NCI-H1694 (cell line): ENCODE measurements around the gene LRGUK.
"Not testable (repeated sequence)": the region's sequence is repeated elsewhere in the genome, so short reads cannot be mapped to it uniquely, and the experiment has no call there.

Source experiments
- DNase-seq: peaks from one replicate; lab custom pipeline; 2025; lab: John Stamatoyannopoulos, UW

LRGUK gene, protein sequence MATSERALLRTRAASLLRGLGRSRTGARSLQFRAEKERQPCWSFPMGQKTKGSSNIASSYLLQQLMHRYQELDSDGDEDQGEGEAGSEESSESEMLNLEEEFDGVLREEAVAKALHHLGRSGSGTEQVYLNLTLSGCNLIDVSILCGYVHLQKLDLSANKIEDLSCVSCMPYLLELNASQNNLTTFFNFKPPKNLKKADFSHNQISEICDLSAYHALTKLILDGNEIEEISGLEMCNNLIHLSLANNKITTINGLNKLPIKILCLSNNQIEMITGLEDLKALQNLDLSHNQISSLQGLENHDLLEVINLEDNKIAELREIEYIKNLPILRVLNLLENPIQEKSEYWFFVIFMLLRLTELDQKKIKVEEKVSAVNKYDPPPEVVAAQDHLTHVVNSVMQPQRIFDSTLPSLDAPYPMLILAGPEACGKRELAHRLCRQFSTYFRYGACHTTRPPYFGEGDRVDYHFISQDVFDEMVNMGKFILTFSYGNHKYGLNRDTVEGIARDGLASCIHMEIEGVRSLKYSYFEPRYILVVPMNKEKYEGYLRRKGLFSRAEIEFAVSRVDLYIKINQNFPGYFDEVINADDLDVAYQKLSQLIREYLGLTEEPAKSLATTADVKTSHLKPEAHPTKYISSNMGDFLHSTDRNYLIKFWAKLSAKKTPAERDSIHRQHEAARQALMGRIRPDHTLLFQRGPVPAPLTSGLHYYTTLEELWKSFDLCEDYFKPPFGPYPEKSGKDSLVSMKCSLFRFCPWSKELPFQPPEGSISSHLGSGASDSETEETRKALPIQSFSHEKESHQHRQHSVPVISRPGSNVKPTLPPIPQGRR

DNA sequence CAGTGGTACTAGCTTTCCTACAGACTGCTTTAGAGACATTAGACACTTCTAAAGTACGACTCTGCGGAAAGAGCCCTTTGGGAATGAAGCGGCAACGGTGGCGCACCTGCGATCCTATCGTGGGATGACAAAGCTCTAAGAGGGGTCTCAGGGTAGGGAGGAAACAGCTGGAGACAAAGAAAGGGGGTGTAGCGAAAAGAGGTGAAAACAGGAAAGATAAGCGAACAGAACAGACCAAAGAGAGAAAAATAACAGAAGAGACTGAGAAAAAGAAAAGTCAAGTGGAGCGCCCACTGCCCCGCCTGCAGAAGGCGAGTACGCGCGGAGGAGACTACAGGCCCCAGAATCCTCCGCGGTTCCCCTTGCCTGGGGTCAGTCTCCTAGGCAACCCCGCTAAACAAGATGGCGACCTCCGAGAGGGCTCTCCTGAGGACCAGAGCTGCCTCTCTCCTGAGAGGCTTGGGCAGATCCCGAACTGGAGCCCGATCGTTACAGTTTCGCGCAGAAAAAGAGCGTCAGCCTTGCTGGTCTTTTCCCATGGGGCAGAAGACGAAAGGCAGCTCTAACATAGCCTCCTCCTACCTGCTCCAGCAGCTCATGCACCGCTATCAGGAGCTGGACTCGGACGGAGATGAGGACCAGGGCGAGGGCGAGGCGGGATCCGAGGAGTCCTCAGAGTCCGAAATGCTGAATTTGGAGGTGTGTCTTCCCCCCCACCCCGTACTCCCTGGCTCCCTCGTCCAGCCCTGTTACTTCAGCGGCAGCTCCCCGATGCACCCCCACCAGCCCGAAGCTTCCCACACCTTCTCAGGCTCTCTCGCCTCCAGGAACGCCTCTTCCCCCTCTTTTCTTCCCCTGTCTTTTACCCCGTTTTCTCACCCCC is at the start of gene LRGUK:
Gene LRGUK, plus strand, starts transcription at position 375 of the 883 bp plus-strand sequence. Its CDS starts 28 bp downstream, at position 403.
- DNase-seq: peak; percentile 57

- DNase-seq: not testable (repeated sequence)
Observed at GRCh38 chr7:134077560-134077959, 49.6 kb upstream of the LRGUK start.

DNA sequence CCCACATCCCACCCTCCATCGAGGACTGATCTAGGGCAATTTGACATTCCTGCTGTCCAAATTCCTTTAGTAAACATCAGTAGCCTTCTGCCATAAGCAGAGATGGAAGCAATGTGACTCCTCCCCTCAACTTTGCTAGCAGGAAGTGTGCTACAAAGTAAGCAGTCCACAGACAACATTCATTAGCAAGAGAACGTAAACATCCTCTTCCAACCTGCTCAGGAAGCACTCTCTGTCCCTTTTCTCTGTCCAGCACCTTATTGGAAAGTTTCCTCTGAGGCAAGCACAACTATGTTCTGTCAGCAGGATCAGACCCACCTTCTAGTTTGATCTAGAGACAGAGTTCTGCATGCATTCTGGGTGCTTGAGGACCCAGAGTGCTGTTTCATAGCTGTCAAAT is 48.1 kb upstream of the LRGUK start:
- DNase-seq: no peak

DNA sequence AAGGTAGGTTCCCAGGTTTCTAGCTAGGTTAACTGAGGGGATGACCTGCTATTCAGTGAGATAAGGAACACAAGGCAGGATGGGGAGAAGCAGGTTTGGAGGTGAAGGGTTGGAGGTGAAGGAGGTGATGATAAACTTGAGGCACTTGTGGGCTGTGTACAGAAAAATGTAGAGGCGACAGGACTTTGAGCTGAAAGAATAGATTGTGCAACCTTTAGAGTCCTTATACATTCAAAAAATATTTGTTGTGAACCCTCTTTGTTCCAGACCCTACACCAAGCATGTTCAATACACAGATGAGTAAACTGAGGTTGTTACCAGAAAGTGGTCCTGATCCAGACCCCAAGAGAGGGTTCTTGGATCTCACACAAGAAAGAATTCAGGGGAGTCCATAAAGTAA is 45.4 kb upstream of the LRGUK start:
- DNase-seq: no peak

DNA sequence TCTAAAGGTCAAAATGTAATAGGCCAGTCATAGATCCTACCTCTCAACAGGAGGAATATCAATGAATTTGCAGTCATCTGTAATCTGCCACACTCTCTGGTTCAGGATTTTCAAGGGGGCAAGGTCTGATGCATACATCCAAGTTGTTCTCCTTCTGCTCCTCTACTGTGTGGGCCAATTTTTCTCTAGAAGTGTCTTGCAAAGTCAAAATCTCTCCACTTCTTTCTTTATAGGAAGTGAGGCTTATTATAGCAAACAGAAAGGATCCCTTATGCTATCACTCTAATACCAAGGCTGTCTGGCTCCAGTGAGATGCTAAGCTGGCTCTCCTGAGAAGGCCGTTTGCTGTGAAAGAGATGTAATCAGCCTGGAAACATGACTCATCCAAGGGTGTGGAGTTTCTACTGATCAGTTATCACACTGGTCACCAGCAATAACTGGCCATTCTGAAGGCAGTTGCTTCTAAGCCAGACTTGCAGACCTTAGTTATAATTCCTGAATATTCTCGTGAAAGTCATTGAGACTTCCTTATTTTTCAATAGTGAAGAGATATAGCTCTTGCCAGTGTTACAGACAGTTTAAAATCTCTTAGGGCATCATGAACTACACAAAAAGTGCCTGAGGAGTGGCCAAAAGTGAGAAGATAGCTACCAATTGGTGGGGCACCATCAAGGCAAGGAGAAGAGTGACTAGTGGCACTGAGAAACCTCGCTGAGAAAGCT is 43.2 kb upstream of the LRGUK start:
- no peak for DNase-seq

DNA sequence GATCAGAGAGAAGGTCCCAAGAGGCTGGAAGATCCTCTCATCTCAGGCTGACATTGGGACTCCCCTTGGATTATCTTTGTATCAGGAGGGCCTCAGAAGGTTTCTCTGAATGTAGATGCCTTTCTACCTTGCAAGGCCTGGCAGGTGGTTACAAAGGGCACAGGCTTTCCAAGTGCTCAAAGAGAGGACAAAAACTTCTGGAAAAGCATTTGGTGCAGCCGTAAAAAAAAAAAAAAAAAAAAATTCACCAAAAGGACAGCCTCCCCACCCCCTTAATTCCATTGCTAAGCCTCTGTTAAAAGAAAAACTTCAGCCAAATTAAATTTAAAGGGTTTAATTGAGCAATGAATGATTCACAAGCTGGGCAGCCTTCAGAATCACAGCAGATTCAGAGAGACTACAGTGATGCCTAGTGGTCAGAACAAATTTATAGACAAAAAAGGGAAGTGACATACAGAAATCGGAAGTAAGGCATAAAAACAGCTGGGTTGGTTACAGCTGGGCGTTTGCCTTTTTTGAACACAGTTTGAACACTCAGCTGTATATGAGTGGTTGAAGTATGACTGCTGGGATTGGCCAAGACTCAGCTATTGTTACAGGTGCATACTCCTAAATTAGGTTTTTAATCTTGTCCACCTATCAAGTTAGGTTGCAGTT is 42.5 kb upstream of the LRGUK start:
- DNase-seq: no peak

DNA sequence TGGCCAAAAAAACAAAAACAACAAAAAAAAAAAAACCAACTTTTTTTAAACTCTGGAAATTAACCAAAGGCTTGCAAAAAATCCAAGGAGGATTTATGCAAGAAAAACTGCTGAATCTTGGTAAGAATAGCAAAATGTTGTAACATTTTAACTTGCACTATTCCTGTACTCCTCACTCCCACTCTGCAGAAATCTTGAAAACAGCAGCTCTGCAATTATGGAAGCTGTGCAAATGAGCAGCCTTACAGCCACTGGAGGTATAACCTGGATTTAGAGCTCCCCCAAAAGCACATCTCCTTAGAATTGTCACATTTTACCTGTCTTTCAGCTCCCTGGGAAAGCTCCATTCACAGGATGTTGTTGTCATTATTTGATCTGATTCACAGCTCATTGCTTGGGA is 41.8 kb upstream of the LRGUK start:
- no peak for DNase-seq

GRCh38 chr7:134086998-134087735 is 40.0 kb upstream of the LRGUK start:
- DNase-seq: no peak

GRCh38 chr7:134088199-134088598 is 38.9 kb upstream of the LRGUK start:
- DNase-seq: no peak

DNA sequence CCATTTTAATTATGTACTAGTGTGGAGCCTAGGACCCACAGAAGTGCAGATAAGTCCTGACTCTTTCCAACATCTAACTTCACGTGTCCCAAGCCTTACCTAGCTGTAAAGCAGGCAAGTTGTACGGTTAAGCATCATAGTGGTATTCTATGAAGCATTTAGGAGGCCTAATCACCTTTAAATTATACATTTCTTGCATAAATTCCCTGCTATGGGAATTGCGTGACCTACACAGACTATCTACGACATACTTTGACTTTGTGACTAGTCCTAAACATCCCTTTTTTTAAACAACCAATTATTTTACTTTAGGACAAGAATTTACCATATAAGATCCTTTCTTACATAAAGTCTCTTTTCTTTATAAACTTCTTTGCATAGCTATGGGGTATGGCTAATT is 37.7 kb upstream of the LRGUK start:
- no peak for DNase-seq

DNA sequence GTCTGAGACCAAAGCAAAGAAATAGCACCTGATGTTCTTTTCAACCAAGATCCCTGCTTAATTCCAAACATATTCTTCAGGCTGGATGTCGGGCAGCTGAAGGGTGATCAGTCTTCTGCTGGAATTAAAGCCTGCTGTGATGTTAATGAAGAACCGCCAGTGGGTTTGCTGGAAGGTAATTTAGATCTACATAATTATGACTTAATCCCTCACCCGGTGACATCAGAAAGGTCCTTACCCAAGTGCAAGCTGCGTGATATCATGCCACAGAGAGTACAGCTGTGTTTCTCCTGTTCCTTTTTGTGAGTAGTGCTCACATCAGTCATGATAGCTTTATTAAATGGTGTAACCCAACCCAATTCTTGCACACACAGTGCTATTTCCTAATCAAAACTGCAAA is 29.1 kb upstream of the LRGUK start:
- no peak for DNase-seq

GRCh38 chr7:134101716-134102115 is 25.4 kb upstream of the LRGUK start:
- DNase-seq: no peak

DNA sequence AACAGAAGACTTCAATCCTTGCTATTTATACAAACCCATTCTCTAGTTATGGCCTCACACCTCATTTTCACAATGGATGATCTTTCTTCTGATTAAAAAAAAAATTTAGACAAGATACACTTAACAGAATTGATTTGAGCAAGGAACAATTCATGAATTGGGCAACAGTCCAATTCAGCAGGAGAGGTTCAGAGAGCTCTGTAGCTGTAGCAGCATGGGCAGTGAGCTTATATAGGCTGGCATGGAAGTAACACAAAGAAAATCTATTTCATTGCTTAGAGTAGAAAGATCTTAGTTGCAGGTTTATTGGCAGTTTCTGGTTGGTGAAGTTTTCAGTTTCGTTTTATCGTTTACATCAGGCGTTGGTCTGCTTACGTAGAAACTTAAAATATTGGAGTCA is 23.0 kb upstream of the LRGUK start:
- no peak for DNase-seq

- DNase-seq: no peak
Observed at GRCh38 chr7:134105841-134106240, 21.3 kb upstream of the LRGUK start.

GRCh38 chr7:134108802-134109201 is 18.3 kb upstream of the LRGUK start:
- DNase-seq: no peak

GRCh38 chr7:134113655-134114054 is 13.5 kb upstream of the LRGUK start:
- no peak for DNase-seq

DNA sequence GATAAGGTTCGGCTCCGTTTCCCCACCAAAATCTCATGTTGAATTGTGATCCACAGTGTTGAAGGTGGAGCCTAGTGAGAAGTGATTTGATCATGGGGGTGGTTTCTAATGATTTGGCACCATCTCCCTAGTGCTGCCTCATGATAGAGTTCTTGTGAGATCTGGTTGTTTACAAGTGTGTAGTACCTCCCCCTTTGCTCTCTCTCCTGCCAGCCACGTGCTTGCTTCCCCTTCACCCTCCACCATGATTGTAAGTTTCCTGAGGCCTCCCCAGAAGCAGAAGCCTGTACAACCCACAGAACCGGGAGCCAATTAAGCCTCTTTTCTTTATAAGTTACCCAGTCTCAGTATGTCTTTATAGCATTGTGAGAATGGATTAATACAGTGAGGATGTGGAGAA is 12.1 kb upstream of the LRGUK start:
- no peak for DNase-seq

GRCh38 chr7:134120405-134120804 is 6.7 kb upstream of the LRGUK start:
- DNase-seq: no peak

- no peak for DNase-seq
Observed at GRCh38 chr7:134121632-134122139, 5.5 kb upstream of the LRGUK start.

DNA sequence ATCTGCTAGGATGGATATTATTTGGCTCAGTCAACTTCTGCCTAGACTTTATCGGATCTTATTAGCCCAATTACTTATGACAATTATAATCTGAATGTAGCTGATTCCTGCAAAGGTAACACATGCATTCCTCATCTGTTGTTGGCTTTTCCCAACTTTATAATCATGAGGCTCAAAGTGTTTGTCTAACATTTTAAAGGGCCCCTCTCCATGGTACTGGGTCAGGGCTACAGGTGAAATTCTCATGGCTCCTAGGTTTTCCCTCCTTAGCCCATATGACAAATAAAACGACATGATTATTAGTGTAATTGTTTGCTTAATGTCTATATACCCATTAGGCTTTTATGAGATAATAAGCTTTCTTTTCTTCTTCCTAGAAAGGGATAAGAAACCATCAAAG is 4.2 kb upstream of the LRGUK start:
- no peak for DNase-seq
